T-helper 1 cell treated with Interleukin-12 subunit alpha and Interleukin-12 subunit beta and Interleukin-4 antibody, amounts not matched to agents 30 ng/mL and 1 ng/mL, for 36 hours (primary cell): ENCODE measurements around the gene OR51B2. TPM values are rescaled to one million over a fixed set of nuclear protein-coding genes. Genes with fewer than 3 reads are reported as not detected.

Source experiments
- intact Hi-C: fragments of 100-400 bp; cut with micrococcal nuclease; formaldehyde crosslinking; loops from one replicate; pipeline ENCODE4 v1.15.1; 2024
- total RNA-seq: library from RNA; stranded (reverse); gene quantifications from 2 replicates; pipeline ENCODE4 v1.2.3, GENCODE V29; 2022

OR51B2 gene
- total RNA-seq, 1 donor from 2014 or later = not detected

DNA sequence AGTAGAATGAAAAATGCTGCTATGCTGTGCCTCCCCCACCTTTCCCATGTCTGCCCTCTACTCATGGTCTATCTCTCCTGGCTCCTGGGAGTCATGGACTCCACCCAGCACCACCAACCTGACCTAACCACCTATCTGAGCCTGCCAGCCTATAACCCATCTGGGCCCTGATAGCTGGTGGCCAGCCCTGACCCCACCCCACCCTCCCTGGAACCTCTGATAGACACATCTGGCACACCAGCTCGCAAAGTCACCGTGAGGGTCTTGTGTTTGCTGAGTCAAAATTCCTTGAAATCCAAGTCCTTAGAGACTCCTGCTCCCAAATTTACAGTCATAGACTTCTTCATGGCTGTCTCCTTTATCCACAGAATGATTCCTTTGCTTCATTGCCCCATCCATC, 39.5 kb downstream of the OR51B2 start:
- intact Hi-C loops = no loop called here

DNA sequence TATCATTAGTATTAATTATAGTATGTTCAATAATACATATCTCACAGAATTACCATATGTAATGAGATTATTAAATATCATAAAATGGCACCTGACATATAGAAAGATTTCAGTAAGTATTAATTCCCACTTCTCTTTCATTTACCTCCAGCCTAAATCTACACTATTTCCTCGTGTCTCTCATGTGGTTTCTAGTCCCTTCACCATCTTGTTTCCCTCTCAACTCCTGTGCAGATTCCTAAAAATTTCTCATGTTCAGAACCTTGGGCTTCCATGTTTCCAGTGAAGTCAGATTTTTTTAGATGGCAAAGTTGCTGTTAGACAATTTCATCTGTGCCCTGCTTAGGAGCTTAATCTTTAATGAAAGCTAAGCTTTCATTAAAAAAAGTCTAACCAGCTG, 40.2 kb downstream of the OR51B2 start:
- intact Hi-C loops = no loop called here

DNA sequence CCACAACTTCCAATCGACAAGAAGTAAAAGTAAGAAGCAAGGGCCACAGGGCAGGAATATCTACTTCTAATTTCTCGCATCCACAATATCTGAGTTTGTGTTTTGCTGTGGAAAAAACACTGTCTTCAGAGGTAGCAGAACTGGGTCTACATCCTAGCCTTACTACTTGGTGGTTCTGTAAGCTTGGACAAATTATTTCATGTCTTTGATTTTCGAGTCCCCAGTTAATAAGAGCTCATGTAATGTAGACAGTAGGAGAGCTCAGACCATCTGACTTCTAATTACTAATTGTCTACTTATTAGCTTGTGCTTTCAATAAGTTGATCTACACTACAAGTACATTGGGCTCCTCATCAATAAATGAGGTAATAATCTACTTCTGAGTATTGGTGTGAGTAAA, 41.0 kb downstream of the OR51B2 start:
- intact Hi-C loops = no loop called here

DNA sequence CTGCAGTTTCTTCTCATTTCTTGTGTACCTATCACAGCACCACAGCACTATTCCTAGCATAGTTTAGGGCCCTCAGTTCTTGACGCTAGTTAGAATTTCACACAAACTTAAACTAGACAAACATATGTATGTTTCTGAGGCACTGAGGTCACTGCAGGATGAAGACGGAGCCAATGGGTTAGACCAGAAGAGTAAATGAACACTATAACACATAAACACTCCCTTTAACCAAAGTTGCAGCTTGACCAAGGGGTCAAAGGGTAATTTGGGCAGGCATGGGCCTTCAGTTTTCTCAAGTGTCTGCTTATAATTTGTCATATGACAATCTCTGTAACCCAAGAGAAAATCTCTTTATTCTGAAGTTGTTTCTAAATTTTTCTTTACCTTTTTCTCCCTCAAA, 41.5 kb downstream of the OR51B2 start:
- intact Hi-C loops = no loop called here

DNA sequence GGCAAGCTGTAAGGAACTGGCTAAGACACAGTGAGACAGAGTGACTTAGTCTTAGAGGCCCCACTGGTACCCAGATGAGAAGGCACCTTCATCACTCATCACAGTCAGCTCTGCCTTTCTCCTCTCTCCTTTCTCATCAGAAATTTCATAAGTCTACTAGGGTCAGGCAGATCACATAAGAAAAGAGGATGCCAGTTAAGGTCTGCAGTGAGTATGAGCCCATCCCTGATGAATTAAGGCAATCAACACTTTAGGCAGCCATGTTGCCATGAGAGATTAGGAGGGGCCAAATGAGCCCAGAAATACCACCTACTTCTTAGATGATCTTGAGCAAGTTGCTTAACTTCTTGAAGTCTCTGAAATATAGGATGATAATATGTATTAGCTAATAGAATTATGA, 42.5 kb downstream of the OR51B2 start:
- intact Hi-C loops = no loop called here

DNA sequence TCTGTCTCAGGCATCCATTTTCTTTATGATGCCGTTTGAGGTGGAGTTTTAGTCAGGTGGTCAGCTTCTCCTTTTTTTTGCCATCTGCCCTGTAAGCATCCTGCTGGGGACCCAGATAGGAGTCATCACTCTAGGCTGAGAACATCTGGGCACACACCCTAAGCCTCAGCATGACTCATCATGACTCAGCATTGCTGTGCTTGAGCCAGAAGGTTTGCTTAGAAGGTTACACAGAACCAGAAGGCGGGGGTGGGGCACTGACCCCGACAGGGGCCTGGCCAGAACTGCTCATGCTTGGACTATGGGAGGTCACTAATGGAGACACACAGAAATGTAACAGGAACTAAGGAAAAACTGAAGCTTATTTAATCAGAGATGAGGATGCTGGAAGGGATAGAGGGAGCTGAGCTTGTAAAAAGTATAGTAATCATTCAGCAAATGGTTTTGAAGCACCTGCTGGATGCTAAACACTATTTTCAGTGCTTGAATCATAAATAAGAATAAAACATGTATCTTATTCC, 43.5 kb downstream of the OR51B2 start:
- intact Hi-C loops = no loop called here

DNA sequence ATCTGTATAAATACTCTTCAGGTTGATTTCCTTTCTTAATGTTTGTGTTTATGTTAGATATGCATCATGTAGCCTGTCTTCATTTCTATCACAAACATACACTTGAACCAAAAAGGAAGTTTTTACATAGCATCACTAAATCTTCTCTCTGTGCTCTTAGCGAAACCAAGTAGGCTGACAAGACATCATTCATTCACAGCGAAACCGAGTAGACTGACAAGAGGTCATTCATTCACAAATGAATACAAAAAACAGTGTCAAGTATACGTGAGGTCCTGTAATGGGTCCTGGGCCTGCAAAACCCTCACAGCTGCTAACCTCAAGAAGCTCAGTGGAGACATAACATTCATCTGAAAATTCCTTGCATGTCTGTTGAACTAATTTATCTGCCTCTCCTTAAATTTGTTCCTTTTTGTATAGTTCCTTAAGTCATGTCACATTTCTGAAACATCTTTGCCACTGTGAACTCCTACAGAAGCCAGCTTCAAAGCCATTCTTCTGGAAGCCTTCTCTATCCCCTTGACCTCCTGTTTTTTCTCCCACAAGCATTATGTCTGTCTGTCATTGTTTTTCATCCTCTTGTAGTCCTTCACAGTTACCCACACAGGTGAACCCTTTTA, 44.5 kb downstream of the OR51B2 start:
- intact Hi-C loops = no loop called here

DNA sequence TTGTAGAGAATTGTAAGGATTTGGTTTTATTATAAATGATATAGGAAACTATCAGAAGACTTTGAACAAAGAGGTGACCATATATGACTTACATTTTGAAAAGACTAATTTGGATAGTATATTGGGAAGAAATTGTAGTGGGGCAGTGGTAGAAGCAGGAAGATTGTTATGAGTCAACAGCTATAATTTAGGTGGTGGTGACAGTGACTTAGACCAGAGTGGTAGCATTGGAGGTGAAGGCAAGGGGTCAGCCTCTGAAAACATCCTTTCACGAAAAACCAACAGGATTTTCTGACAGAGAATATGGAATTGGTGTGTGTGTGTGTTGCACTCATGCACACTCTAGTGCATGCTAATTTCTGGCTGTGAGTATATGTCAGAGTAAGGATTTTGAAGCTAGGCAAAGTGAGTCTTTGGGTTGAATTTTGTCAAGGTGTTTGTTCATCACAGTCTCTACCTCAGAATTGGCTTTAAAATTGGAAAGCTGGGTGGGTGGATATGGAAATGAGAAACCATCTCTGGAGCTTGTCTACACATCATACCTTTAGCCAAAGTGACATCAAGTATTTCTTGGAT, 46.2 kb downstream of the OR51B2 start:
- intact Hi-C loops = no loop called here

DNA sequence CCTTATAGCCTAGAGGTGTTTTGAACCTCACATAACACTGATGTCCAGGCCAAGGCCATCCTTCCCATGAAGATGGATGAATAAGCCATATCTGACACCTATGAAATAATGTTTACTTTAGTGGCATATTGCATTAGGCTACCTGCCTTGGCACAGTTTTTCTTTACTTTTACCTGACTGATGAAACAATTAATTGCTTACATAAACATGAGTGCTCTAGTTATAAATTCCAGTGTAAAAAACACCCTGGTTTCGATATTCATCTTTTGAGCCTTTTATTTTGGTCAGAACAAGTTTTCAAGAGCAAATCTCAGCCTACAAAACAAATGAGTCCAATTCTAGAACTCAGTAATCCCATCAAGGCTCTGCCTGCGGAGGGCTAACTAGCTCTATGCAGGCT, 47.4 kb downstream of the OR51B2 start:
- intact Hi-C loops = no loop called here

DNA sequence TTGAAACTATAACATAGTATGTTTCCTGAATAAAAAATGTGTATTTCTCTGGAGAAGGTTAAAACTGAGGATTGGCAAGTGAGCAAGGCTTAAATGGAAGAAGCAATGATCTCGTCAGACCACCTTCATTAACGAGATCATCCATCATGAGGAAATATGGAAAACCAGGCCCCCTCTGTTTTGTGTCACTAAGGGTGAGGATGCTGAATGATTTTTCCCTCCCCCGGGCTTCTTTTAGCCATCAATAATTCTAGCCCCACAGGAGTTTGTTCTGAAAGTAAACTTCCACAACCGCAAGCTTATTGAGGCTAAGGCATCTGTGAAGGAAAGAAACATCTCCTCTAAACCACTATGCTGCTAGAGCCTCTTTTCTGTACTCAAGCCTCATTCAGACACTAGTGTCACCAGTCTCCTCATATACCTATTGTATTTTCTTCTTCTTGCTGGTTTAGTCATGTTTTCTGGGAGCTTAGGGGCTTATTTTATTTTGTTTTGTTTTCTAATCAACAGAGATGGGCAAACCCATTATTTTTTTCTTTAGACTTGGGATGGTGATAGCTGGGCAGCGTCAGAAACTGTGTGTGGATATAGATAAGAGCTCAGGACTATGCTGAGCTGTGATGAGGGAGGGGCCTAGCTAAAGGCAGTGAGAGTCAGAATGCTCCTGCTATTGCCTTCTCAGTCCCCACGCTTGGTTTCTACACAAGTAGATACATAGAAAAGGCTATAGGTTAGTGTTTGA, 48.6 kb downstream of the OR51B2 start:
- intact Hi-C loops = no loop called here

DNA sequence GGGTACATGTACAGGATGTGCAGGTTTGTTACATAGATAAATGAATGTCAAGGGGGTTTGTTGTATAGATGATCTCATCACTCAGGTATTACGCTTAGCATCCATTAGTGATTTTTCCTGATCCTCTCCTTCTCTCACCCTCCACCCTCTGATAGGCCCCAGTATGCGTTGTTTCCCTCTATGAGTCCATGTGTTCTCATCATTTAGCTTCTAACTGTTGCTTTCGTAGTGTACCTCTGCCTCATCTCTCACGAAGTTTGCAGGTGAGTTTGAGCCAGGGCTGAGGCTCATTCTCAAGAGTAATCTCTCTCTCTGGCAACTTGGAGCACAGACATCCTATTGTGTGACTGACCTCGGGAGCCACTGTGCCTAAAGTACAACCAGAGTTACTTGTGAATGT, 49.7 kb downstream of the OR51B2 start:
- intact Hi-C loops = no loop called here

Other genes with a start within 250 kb of the OR51B2 start
- not detected in 2 replicates for gene OR52A5, start 185.9 kb downstream of the OR51B2 start, total RNA-seq
- not detected in 2 replicates for gene OR52A1, start 169.5 kb downstream of the OR51B2 start, total RNA-seq
- not detected in 2 replicates for gene OR51V1, start 123.6 kb downstream of the OR51B2 start, total RNA-seq
- not detected in 2 replicates for gene HBB, start 97.2 kb downstream of the OR51B2 start, total RNA-seq
- gene HBD, start 89.8 kb downstream of the OR51B2 start, total RNA-seq = not detected in 2 replicates
- not detected in 2 replicates for gene HBG1, start 74.4 kb downstream of the OR51B2 start, total RNA-seq
- not detected in 2 replicates for gene HBG2, start 69.5 kb downstream of the OR51B2 start, total RNA-seq
- not detected in 2 replicates for gene HBE1, start 54.4 kb downstream of the OR51B2 start, total RNA-seq
- not detected in 2 replicates for gene OR51B4, start 22.4 kb downstream of the OR51B2 start, total RNA-seq
- not detected in 2 replicates for gene OR51B5, start 19.2 kb upstream of the OR51B2 start, total RNA-seq
- gene OR51B6, start 27.2 kb upstream of the OR51B2 start, total RNA-seq = not detected in 2 replicates
- gene OR51M1, start 59.5 kb upstream of the OR51B2 start, total RNA-seq = not detected in 2 replicates
- not detected in 2 replicates for gene OR51Q1, start 97.8 kb upstream of the OR51B2 start, total RNA-seq
- gene OR51I1, start 117.2 kb upstream of the OR51B2 start, total RNA-seq = not detected in 2 replicates
- gene OR51I2, start 125.0 kb upstream of the OR51B2 start, total RNA-seq = not detected in 2 replicates
- not detected in 2 replicates for gene OR52D1, start 164.4 kb upstream of the OR51B2 start, total RNA-seq
- gene UBQLN3, start 185.7 kb upstream of the OR51B2 start, total RNA-seq = 0.20 TPM in 1 of 2 replicates, not detected in the other
- 0.12 and 0.34 TPM in 2 replicates for gene UBQLNL, start 192.4 kb upstream of the OR51B2 start, total RNA-seq
- 0.20 TPM in 1 of 2 replicates, not detected in the other for gene OR52H1, start 224.2 kb upstream of the OR51B2 start, total RNA-seq